Breast epithelium (tissue), 3 donors: Measurements from ENCODE around the gene CNTN5.

Source experiments
- CTCF ChIP-seq, 3 donors: fragments of 450-650 bp; IDR thresholded peaks; one replicate each; pipeline ENCODE4 v1.5.1; 2016 to 2017; ENCODE audit warnings: antibody characterized with exemption in 3 of 3, mild to moderate bottlenecking in 3 of 3, moderate library complexity in 3 of 3
- POLR2A ChIP-seq: fragments of 450-650 bp; IDR thresholded peaks from one replicate; pipeline ENCODE4 v1.6.1; 2016; ENCODE audit warnings: antibody characterized with exemption, mild to moderate bottlenecking, moderate library complexity
- POLR2AphosphoS5 ChIP-seq, 3 donors: sonication (generic); formaldehyde crosslinking; IDR thresholded peaks; one replicate each; pipeline ENCODE4 v1.6.1; 2017; ENCODE audit warnings: antibody characterized with exemption in 3 of 3

GRCh38 chr11:100174881-100175280, 1154.1 kb downstream of the CNTN5 start:
- TF ChIP-seq CTCF (IDR thresholded peaks at IDR 0.05) (no peak), POLR2AphosphoS5 (IDR thresholded peaks at IDR 0.05) (no peak), POLR2A (no peak)
